Endometrium (tissue), 2 donors: Measurements from ENCODE around the gene ALDH7A1.

Experiments used
- FAIRE-seq: peaks from 2 replicates; lab custom pipeline; 2012; peaks lifted over from hg19 to GRCh38; lab: Jason Lieb, UNC
- donor health status: control.
- donor health status: control.

The ALDH7A1 gene

DNA sequence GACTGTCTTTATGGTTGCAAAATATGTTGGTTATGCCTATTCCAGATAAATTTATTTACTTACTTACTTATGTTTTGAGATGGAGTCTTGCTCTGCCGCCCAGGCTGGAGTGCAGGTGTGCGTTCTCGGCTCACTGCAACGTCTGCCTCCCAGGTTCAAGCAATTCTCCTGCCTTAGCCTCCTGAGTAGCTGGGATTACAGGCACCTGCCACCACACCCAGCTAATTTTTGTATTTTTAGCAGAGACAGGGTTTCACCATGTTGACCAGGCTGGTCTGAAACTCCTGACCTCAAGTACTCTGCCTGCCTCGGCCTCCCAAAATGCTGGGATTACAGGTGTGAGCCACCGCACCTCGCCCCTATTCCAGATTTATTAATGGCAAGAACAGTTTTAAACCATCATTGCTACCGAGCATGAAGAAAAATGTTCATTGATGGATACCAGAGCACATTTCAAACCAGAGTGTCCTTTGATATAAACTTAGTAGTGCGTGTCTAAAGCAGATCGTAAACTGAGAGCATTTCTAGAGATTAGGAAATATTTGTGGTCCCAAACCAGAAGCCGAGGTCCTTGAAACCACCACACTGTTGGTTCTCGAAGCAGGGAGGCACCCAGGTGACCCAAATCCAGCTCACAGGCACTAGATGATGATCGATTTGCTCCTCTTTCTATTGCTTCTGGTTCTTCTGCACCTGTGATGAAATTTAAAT lies 86.6 kb downstream of the ALDH7A1 start:
- no peak for FAIRE-seq

- no peak for FAIRE-seq
Observed at GRCh38 chr5:126506079-126506478, 88.9 kb downstream of the ALDH7A1 start.

- no peak for FAIRE-seq
Observed at GRCh38 chr5:126503602-126504104, 91.4 kb downstream of the ALDH7A1 start.

DNA sequence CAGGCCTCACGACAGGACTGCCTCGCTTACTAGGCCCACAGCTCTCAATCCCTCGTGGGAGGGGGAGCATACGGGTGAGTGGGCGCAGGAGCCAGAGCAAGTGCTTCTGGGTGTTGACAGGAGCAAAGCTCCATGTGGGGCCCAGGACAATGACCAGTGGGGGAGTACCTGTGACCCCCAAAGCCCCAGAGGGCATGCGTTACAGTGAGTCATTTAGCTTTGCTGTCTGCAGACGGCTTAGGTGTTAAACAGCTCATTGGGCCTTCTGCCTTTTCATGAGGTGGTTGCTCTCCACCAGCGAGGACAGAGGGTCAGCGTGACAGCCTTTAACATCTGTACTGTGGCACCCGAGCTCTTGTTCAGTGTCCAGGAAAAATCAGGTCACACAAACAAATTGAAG lies 93.6 kb downstream of the ALDH7A1 start:
- FAIRE-seq = no peak

DNA sequence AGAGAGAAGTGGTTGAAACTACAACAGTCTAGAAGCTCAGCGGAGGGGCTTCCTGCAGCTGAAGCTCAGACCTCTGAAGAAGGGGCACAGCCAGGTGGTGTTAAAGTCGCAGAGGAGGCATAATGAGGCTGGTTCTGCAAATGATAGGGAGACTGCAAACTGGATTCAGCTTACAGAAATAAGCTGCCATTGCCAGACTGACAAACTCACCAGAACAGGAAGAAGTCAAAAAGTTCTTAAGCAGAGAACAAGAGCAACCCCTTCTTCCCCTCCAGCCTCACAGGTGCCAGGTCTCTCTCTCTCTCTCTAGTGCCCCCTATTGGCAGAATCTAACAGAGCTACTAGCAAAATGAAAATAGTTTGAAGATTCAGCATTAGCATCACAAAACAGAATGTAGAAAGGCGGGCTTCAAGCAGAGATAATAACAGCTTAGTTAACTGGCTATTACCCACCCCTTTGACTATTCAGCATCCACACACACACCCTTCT lies 95.1 kb downstream of the ALDH7A1 start:
- FAIRE-seq = no peak

DNA sequence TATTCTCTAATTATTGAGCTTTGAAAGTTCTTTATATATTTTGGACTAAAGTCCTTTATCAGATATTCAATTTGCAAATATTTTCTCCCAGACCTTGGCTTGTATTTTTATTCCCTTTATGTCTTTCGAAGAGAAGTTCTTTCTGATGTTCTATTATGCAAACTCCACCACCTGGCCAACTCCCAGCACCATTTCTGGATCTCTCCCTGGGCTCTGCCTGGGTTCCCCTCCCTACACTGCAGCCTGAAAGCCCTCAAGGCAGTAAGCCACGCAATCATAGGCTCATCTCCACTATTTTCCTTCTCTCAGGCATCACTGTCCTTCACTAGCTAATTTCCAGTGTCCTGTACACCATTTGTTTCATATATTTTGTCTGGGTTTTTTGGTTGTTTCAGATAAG lies 95.7 kb downstream of the ALDH7A1 start:
- no peak for FAIRE-seq

- no peak for FAIRE-seq
Observed at GRCh38 chr5:126497506-126497905, 97.5 kb downstream of the ALDH7A1 start.

DNA sequence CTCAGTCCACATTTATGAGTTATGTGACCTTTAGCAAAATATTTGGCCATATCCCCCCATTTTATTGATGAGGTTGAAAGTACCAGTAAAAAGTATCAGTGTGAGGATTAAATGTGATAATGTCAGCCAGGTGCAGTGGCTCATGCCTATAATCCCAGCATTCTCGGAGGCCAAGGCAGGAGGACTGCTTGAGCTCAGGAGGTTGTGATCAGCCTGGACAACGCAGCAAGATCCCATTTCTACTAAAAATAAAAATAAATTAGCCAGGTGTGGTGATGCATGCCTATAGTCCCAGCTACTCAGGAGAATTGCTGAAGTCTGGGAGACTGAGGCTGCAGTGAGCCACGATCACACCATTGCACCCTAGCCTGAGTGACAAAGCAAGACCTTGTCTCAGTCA lies 100.6 kb downstream of the ALDH7A1 start:
- no peak for FAIRE-seq

DNA sequence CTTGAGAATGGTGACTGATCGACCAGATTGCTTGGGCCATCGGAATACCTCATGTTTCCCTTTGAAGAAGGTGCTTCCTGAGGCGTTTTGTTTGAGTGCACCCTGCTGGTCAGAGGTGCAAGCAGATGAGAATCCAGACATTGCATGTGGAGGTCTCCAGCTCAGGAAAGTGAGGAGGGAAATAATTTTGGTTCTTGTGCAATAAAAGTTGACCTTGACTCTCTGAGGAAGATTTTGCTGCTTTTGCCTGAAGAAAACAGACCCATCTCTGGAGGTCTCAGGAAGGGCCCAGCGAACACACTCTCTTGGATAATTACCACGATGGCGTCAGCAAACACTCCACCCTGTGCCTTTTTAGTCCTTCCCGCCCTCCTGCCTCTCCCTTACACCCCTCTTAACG lies 102.1 kb downstream of the ALDH7A1 start:
- no peak for FAIRE-seq

- peak; percentile 70 for FAIRE-seq
Observed at GRCh38 chr5:126490167-126490940, 104.7 kb downstream of the ALDH7A1 start.

DNA sequence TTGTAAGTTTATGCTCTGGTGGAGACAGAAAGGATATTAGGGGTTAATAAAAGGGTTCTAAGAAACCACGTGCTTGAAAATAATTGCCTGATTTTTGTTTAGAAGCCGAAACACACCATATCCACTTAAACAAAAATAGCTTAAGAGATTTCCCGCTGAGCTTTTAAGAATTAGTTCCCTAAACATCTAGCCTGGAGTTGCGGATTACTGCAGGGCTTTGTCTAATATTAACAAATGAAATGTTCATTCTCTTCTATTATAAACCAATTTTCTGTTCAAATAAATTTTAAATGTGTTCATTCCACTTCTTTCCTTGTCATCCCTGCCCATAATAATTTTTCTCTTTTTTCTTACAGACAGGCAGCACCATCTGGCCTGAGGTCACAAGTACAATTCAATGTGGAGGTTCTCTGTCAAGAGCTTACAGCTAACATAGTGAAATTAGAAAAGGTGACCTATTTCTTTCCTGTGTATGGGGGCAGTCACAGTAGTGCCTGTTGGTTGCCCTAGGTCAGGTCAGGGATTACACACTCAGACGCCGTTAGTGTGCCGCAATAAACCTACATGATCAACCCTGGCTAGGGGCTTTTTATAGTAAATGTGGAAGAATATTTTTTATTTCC lies 106.5 kb downstream of the ALDH7A1 start:
- peak; percentile 89 for FAIRE-seq

- no peak for FAIRE-seq
Observed at GRCh38 chr5:126487596-126487995, 107.4 kb downstream of the ALDH7A1 start.

- FAIRE-seq = no peak
Observed at GRCh38 chr5:126486332-126486731, 108.7 kb downstream of the ALDH7A1 start.

- FAIRE-seq = no peak
Observed at GRCh38 chr5:126484253-126484652, 110.8 kb downstream of the ALDH7A1 start.

DNA sequence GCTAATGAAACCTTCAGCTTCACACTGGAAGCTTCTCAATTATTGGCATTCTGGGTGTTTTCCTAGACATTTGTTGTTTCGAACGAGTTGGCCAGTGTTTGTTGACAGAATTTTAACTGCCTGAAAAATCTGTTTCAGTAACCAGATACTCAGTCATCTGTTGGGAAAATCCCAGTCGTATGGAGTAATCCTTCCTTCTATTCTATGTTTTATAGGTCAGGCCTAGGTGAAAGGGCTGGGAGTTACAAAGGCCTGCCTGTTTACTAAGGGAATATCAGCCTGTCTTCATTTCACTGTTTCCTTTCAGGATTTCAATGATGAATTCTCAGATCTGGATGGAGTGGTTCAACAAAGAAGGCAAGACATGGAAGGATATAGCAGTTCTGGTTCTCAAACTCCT lies 111.9 kb downstream of the ALDH7A1 start:
- no peak for FAIRE-seq

- peak; percentile 79 for FAIRE-seq
Observed at GRCh38 chr5:126482591-126482990, 112.4 kb downstream of the ALDH7A1 start.

- no peak for FAIRE-seq
Observed at GRCh38 chr5:126481243-126481642, 113.8 kb downstream of the ALDH7A1 start.
